Stimulated activated CD4-positive, alpha-beta T cell treated with anti-CD3 and anti-CD28 coated beads, TNF-alpha, amount 100 ng/mL, for 1 hour (primary cell): ENCODE results near the gene RTN4RL1.

ENCODE experiments used
- DNase-seq, 3 donors: peaks; one replicate each; pipeline ENCODE4 v3.0.0-alpha.2; 2020; ENCODE audit warnings: low read depth in 3 of 3, low spot score in 1 of 3

RTN4RL1 gene

DNA sequence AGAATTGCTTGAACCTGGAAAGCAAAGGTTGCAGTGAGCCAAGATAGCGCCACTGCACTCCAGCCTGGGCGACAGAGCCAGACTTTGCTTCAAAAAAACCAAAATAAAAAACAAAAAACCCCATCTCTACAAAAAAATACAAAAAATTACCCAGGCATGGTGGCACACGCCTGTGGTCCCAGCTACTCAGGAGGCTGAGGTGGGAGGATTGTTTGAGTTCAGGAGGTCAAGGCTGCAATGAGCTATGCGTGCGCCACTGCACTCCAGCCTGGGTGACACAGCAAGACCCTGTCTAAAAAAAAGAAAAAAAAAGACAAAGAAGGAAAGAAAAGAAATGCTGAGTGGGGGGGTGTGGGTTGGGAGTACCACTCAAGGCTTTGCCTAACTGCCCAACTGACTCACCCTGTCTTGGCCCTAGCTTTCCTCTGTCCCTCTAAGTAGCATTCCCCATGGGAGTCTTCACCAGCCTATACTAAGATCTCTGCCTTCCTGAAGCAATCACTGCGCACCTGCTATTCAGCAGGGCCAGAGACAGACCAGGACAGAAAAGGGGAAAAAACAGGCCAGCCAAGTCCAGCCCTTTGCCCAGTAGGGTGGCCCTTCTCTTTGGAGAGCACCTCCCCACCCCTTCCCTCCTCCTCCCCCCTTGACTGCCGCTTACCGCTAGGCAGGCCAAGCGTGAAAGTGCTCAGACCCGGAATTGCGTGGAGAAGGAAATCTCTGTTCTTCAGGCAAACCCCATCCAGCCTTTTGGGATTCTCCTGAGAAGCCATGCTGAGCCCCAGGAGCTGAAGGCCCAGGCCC is 45.8 kb downstream of the RTN4RL1 start:
- DNase-seq, result no peak

DNA sequence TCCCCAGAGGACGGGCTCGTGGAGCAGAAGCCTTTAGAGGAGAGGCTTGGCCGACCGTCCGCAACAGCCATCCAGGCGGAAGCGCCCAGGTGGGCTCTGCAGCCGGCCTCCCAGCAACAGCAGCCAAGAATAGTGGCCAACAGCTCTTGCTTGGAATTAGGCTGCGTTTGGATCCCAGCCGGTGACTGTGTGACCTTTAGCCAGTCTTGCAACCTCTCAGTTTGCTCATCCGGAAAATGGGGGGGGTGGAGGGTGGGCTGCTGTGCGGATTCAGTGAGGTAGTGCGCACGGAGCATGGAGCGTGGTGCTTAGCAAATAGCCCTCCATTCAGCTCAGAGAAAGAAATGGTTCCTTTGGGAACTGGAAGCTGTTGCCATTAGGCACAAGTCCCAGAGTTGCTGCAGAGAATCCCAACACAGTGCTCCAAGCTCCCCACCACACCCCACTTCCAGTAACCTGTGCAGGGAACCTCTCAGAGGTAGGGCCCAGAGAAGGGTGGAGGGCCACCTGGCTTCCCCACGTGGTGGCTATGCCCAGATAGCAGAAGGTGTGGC is 46.7 kb downstream of the RTN4RL1 start:
- DNase-seq, result no peak

DNA sequence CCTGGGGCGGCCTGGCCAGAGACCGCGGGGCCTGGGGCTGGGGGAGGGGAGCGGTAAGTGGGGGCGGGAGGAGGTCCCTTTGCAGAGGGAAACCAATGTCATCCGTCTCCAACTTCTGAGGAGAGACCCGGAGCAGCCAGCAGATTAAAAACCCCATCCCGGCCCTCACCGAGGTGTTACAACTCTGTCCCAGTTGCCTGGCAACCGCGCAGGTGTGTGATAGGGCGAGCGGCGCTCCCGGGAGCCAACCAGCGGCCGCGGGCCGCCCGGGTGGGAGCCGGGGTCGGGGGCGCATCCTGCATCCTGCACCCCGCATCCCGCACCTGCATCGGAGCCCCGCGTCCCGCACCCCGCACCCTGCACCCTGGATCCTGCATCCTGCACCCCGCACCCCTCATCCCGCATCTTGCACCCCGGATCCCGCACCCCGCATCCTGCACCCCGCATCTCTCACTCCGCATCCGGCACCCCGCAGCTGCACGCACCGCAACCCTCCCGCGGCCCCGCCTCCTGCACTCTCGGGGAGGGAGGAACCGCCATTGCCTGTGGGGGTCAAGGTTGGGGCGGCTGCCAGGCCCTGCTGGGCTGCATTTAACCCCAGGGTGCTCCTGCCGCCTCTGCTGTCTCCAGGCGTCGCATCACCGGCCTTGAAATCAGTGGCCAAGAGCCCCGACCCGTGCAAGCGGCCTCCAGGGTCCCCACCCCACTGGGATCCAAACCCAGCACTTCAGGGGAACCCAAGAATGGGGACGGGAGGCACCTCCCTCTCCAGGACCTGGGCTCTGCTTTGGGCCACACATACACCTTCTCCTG is 47.3 kb downstream of the RTN4RL1 start:
- no peak for DNase-seq

DNA sequence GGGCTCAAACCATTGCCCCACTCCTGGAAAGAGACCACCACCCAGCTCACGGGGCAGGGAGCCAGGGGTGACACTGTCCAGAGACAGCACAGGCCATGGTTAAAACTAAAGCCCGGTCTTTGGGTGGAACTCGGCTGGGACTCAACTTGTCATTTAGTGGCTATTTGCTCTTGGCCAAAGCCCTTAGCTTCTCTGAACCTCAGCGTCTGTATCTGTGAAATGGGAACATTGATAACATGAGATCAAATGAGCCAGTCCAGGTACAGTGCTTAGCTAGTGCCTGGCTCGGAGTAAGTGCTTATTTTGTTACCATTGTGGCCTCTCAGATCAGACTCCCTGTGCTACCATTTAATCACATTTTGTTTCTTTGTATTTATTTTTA is 48.5 kb downstream of the RTN4RL1 start:
- no peak for DNase-seq

DNA sequence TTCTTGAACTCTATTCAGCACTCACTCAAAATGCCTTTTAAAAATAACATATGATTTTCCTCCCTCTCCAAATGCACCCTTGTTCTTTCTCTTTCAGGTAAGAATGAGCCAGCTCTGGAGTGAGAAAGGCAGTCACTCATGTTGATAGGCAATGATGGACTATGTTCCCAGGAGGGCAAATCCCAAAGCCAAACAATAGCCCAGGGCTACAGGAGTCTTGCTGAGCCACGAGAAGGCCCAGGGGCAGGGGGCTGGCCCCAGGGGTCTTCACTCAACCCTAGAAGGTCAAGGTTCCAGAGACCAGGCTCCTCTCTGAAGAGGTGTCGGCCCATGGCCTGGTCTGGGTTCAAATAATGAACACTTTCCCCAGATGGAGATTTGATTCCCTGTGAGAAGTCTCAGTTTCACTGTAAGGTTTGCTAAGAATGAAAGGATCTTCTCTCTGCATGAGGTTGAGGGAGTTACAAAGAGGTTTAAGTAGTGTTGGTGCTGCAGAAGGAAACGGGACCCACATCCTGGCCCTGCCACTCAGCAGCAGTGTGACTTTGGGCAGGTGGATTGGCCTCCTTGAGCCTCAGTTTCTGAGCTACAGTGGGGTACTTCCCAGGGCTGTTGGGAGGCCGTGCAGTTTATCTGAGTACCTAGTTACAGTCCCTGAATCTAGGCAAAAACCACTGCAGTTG is 49.0 kb downstream of the RTN4RL1 start:
- no peak for DNase-seq

DNA sequence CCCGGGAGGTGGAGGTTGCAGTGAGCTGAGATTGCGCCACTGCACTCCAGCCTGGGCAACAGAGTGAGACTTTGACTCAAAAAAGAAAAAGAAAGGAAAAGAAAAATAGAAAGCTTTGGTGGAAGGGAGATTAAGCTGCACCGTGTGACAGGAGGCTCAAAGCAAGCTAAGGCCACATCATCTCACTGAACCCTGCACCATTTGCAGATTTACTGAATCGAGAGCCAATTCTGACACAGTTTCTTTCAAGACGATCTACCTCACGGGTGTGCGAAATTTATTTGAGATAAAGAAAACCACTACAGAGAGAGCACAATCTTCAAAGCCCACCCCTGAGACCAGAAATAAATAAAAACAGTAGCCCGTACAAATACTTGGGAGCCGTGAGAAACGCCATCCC is 49.6 kb downstream of the RTN4RL1 start:
- no peak for DNase-seq

DNA sequence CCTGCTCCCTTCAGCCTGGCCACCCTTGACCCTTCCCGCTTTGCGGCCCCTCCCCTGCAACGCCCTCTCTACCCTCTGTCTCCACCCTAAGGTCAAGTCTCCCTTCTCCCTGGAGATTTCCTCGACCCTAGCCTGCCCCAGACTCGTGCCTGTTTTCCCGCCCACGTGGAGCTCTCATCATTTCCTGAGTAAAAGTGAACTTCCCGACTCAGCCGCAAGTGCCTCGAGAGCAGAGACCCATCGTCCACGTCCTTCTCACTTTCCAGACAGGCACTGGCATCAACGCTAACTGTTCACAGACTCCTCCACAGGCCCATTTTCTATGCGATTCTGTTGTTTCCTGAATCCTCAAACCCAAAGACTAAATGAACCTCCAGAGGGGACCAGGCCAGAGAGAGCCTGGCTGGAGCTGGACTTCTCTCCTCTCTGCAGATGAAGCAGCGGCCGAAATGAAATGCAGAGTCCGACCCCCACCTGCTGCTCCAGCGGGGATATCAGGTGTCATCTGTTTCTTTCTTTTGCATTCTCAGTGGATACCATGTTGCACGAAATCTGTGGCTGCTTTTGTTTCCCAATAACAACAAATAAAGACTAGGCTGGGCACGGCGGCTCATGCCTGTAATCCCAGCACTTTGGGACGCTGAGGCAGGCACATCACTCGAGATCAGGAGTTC is 52.5 kb downstream of the RTN4RL1 start:
- no peak for DNase-seq

DNA sequence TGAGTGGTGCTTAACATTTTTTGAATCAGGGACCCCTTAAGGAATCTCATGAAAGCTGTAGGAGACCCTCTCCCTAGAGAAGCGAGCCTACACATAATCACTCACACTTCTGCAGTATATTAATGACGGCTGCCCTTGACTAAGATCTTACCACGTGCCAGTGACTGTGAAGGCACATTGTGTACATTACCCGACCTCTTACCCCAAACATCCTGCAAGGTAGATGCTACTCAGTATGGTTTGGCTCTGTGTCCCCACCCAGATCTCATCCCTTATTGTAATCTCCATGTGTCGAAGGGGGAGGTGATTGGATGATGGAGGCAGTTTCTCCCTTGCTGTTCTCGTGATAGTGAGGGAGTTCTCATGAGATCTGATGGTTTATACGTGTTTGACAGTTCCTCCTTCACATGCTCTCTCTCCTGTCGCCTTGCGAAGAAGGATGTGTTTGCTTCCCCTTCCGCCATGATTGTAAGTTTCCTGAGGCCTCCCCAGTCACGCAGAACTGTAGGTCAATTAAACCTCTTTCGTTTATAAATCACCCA is 54.2 kb downstream of the RTN4RL1 start:
- DNase-seq, result no peak

DNA sequence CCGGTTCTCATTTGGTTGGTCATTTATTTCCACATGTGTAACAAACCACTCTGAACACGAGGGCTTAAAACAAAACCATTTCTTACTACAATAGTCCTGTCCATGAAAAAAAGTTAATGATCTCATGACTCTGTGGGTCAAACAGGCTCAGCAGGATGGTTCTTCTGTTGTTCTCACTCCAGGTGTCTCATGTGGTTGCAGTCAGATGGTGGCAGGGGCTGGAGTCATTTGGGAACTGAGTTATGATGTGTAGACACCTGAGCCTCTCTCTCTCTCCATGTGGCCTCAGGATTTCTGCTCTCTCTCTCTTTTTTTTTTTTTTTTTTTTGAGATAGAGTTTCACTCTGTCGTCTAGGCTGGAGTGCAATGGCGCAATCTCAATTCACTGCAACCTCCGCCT is 55.4 kb downstream of the RTN4RL1 start:
- DNase-seq, result no peak

DNA sequence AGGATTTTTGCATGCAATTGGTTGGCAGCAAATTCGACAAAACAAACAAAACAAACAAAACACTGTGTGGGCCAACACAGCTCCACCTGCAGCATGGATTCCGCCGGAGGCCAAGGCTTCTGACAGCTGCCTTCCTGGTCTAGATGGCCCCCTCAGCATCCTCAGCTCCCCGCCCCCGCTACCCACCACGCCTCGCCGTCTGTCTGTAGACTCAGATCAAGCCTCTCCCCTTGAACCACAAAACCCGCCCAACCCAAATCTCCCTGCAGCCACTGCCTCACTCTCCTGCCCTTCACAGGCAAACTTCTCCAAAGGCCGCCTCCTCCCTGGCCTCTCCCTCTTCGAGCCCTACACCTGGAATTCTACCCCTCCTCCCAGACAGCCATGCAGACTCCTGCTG is 57.9 kb downstream of the RTN4RL1 start:
- DNase-seq, result no peak

DNA sequence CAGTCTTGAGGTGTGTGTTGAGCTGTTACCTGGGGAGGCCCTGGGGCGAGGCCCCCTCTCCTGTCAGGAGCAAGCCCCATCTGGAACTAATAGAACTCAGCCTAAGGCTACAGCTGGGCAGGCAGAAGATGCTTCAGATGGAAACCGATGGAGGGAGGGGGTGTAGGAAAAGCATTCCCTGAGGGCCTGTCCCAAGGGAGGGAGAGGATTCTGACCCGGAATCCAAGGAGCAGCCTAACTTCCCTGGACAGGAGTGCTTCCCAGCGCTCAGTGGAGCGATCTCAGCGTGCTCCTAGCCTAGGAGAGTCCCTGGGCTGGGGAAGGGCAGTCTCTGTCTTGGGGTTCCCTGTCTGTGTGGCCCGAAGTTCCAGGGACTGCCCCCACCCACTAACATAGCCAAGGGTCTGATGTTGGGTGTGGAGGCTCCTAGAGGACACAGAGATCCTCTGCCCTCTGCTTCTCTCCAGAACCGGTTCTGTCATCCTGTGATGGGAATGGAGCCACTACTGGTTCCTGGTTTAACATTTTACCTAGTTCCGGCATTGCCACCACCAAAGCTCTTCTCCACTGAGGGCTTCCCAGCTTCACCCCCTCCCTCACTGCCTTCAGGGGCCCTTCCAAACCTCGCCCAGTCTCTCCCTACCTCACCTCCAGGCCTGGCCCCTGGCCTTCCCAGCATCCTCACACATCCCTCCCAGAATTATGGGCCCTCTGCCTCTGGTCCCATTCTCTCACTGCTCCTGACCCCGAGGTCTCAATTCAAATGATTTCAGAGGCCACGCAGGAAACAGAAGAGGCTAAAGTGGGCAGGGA is 58.7 kb downstream of the RTN4RL1 start:
- no peak for DNase-seq

DNA sequence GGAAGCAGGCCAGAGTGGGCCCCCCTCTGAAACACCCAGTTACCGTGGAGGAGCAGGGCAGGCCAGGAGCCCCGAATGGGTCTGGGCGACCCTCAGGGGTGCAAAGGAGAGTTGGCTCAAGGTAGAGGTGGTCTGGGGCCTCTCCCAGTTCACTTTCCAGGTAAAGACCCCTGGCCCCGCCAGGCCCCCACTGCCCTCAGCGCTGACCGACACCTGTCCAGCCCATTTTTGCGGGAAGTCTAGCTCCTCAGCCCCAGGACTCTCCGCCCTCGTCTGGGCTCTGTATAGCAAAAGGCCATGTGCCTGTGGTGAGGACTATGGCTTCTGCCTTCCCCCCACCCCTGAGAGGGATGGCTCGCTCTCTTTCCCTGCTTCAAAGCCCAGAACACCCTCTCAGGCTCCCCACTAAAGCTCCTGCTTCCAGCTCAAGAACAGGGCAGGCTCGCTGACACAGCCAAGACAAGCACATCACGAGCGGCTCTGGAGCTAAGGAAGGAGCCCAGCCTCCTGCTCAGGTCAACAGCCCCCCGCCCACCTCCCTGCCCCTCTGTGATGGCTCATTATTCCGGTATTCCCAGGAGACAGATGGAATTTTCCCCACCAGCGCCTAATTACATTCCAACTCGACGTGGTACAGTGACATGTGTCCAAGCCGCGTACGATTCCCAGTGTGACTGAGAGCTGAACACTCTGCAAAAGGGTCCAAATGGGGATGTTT is 59.4 kb downstream of the RTN4RL1 start:
- no peak for DNase-seq

DNA sequence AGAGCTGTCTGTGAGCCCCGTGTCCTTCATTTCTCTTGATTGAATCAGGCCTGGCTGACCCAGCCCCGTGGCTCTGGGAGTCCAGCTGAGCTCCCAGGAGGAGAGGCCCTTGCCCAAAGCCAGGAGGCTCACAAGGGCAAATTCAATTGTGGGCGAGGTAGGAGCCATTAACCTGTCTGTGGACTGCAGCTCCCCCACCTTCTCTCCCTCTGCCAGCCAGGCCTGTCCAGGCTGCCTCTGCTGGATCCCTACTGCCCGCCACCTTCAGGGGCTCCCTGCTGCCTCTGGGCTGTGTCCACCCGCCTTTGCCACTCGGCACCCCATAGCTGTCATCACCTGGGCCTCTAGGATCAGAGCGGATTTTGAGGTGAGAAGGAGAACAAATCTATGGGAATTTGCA is 61.9 kb downstream of the RTN4RL1 start:
- no peak for DNase-seq

DNA sequence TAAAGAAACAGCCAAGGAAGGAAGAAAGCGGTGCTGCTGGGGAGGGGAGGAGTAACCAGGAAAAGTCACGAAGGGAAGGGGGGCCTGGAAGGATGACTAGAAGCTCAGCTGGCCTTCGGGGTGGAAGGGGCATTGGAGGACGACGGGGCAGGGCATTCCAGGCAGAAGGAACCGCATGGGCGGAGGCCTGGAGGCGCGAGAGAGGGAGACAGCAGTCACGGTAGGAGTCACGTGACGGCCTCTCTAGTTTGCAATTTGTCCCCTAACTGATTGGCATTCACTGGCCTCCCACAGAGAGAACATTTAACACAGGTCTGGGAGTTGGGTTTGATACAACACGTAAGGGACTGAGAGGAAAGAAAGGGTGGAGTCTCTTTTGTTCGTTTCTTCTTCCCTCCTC is 63.9 kb downstream of the RTN4RL1 start:
- no peak for DNase-seq

DNA sequence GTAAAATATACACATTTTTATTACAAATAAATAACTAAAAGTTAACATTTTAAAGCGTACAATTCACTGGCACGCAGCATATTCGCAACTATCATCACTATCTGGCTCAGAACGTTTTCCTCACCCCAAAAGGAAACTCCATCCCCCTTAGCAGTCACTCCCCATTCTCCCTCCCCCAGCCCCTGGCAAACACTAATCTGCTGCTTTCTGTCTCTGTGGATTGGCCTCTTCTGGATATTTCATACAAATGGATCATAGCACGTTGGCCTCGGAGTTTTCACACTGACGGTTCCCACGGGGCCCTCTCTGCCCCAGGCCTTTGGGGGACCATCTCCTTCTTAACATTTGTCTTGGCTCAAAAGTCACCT is 64.6 kb downstream of the RTN4RL1 start:
- DNase-seq, result no peak

DNA sequence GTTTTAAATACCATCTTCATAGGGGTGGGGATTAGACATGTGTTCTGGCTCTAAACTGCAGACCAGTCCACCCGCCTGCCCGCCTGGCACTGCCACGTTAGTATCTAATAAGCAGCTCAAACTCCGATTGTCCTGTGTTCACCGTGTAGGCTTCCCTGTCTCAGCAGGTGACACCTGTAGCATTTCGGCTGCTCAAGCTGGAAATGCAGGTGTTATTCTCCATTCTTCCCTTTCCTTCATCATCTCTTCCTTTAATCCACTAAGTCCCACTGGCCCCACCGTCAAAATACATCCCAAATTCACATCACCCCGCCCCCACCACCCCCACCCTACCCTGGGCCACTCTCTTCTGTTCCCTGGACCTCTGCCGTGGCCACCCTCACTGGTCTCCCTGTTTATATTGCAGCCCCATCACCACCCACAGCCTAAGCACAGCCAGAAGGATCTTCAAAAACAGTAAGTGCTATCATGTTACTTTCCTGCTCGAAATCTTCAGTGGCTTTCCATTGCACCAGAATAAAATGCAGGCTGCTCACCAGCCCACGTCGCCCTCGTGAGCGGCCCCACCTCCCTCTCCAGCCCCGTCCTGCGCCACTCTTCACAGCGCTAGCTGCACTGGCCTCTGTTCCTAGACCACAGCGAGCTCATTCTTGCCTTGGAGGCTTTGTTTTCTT is 65.1 kb downstream of the RTN4RL1 start:
- DNase-seq, result no peak

DNA sequence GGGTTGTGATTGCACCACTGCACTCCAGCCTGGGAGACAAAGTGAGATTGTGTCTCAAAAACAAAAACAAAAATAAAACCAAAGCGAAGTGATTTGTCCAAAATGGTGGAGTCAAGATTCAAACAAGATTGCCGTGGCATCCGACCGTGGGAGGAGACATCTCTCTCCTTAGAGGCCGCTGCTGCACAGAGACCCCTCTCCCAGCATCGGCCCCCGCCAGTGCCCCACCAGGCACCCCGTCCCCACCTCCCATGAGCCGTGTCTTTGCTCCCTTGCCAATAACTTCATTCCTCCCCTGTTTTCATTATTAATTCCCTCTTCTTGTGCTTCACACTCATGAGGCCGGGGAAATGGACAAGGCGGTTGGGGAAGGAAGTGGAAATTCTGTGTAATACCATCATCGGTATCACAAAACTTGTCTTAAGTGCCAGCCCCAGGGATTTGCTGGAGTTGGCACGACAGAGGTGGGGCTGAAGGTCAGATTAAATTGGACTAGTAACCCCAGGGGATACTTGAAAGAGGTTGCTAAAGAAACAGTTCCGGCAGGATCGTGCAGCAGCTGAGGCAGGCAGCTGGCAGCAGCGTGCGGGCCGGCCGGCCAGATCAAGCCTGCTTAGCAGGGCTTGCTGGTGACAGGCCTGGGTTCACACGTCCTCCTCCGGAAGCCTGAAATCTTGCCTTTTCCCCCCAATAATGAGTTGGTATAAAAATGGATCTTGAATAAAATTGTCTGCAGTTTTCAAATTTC is 66.8 kb downstream of the RTN4RL1 start:
- DNase-seq, result no peak

DNA sequence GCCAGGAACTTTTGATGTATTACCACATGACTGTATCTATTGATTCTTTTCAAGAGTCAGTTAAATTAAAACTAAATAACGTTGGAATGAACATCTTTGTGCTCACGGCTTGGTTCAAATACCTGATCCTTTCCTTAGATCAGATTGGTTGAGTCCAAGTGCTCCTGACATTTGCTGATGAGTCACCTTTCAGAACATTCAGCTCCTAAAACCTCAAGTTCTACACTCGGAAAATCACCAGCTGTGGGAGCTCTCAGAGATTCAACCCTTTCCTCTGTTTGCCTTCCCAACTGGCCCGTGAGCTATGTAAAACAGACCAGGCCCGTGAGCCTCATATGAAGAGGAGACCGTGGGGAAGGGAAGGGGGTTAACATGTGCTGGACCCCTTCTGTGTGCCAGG is 68.1 kb downstream of the RTN4RL1 start:
- DNase-seq, result no peak
